Thyroid gland (tissue), 4 donors: ENCODE results near the gene PAPLN. TPM values are rescaled to one million over a fixed set of nuclear protein-coding genes. Genes with fewer than 3 reads are reported as not detected.

Source experiments
- DNase-seq, 2 donors: peaks; one replicate each; pipeline ENCODE4 v3.0.0-alpha.2; 2019
- H3K27ac ChIP-seq, 3 donors: fragments of 200-600 bp; sonication (generic); 1 replicate in 2 of 3; 2 replicates in 1 of 3; pipeline ENCODE4 v1.5.1; 2016 to 2019; ENCODE audit warnings: mild to moderate bottlenecking in 1 of 3, moderate library complexity in 1 of 3
- H3K27me3 ChIP-seq: fragments of 200-600 bp; sonication (generic); one replicate; pipeline ENCODE4 v1.5.1; 2019
- H3K36me3 ChIP-seq, 2 donors: fragments of 200-600 bp; sonication (generic); one replicate each; pipeline ENCODE4 v1.5.1; 2016 to 2019
- H3K4me1 ChIP-seq, 2 donors: fragments of 200-600 bp; sonication (generic); one replicate each; pipeline ENCODE4 v1.5.1; 2017 to 2019
- H3K4me3 ChIP-seq, 3 donors: fragments of 200-600 bp; sonication (generic); replicated peaks in 1 of 3; 1 replicate in 2 of 3; 2 replicates in 1 of 3; pipeline ENCODE4 v1.5.1; 2016; ENCODE audit warnings: mild to moderate bottlenecking in 1 of 3
- H3K9me3 ChIP-seq: fragments of 200-600 bp; sonication (generic); one replicate; pipeline ENCODE4 v1.5.1; 2017
- POLR2A ChIP-seq, 2 donors: fragments of 450-650 bp; IDR thresholded peaks; one replicate each; pipeline ENCODE4 v1.6.1; 2017; ENCODE audit warnings: antibody characterized with exemption in 2 of 2, mild to moderate bottlenecking in 2 of 2, moderate library complexity in 1 of 2
- WGBS, 2 donors: methylation state at CpG; one replicate each; pipeline ENCODE4 v1.1.5; 2017; 5-methylcytosine and 5-hydroxymethylcytosine counted together
- intact Hi-C: fragments of 100-400 bp; cut with DNase I; formaldehyde crosslinking; loops from one replicate; pipeline ENCODE4 v1.15.1; 2023
- total RNA-seq, 4 donors: library from RNA; depleted of rRNA; stranded (reverse); fragments of >200 nt; gene quantifications; one replicate each; pipeline ENCODE4 v1.2.3, GENCODE V29; 2016
- TF ChIP-seq, protein P1 (sequence below), 6 experiments: fragments of 200-600 bp in 3 of 6; fragments of 450-650 bp in 3 of 6; sonication (generic) in 3 of 6; IDR thresholded peaks; one replicate each; pipeline ENCODE4 v1.5.1; 2016 to 2019; ENCODE audit warnings: antibody characterized with exemption in 6 of 6, mild to moderate bottlenecking in 2 of 6, inconsistent platforms in 1 of 6, moderate library complexity in 1 of 6

The PAPLN gene
- total RNA-seq, 4 donors from 2014 or later: 23.2 to 82.8 (median 48.4) TPM

DNA sequence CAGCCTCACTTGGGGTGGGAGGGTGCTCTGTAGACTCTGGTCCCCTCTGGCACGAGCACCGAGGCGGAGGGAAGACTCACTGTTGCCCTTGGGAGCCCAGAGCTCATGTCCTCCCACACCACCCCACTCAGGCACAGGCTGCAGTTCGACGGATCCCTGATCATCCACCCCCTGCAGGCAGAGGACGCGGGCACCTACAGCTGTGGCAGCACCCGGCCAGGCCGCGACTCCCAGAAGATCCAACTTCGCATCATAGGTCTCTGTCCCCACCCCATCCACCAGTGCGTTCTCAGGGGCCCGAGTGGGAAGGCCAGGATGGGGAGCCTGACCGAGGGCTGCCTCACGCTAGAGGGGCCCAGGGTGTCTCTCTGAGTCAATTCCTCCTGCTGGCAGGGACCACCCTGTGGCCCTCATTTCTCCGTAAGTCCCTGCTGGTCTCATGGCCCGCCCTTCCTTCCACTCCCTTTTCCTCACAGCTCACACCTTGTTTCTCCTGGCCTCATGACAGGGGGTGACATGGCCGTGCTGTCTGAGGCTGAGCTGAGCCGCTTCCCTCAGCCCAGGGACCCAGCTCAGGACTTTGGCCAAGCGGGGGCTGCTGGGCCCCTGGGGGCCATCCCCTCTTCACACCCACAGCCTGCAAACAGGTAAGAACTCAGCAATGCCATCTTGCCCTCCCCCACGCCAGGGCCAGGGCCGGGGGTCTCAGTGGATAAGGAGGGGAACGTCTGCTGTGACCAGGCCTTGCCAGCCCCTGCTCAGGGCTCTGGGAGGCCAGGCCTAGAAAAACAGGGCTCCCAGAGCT lies 27.0 kb downstream of the PAPLN start:
- 89 to 90% methylated on average over 13 to 19 of the region's 23 CpGs for WGBS, 2 donors
- Histone ChIP-seq H3K4me1 (peaks cover under 1 to 4% of the 10 kb centered on the region in 2 donors), H3K27ac (no peak overlapping the region), H3K36me3 (peaks cover 0 to 15% of the 10 kb centered on the region in 2 donors), H3K9me3 (no peaks in the 10 kb centered on the region), H3K4me3 (no peak overlapping the region), H3K27me3 (no peaks in the 10 kb centered on the region)
- DNase-seq: no peak
- intact Hi-C loops: no loop called here
- TF ChIP-seq, protein P1, sequence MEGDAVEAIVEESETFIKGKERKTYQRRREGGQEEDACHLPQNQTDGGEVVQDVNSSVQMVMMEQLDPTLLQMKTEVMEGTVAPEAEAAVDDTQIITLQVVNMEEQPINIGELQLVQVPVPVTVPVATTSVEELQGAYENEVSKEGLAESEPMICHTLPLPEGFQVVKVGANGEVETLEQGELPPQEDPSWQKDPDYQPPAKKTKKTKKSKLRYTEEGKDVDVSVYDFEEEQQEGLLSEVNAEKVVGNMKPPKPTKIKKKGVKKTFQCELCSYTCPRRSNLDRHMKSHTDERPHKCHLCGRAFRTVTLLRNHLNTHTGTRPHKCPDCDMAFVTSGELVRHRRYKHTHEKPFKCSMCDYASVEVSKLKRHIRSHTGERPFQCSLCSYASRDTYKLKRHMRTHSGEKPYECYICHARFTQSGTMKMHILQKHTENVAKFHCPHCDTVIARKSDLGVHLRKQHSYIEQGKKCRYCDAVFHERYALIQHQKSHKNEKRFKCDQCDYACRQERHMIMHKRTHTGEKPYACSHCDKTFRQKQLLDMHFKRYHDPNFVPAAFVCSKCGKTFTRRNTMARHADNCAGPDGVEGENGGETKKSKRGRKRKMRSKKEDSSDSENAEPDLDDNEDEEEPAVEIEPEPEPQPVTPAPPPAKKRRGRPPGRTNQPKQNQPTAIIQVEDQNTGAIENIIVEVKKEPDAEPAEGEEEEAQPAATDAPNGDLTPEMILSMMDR (IDR thresholded peaks at IDR 0.05): no peak
- no peak for TF ChIP-seq POLR2A (IDR thresholded peaks at IDR 0.05)

DNA sequence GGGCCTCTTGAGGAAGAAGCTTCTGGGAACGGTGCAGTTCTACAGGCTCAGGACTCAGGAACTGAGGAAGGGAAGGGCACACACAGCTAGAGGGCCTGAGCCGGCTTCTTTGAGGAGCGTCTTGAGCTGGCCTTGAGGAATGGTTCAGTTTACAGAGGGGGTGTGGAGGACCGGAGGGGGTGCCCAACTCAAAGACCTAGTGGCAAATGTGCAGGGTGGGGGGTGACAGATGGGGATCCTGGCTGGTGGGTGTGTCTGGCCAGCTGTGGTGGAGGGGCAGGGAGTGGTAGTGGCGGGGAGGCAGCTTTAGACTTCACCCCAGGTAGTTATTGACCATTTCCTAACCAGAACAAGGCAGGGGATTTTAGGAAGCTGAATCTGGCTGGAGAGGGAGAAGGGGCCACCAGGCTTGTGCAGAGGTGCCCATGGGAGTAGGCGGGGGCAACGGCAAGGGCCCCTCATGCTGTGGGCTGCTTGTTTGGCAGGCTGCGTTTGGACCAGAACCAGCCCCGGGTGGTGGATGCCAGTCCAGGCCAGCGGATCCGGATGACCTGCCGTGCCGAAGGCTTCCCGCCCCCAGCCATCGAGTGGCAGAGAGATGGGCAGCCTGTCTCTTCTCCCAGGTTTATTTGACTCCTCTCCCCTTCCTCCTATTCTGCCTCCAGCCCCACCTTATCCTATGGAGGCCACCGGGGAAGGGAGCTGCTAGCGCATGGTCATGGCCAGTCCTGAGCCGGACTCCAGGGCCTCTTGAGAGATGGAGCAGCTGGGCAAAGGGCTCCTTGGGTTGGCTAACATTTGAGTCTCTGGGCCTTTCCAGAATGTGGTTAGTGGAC lies 27.8 kb downstream of the PAPLN start:
- intact Hi-C loops: no loop called here
- H3K4me1 ChIP-seq: peaks cover 8 to 12% of the 10 kb centered on the region in 2 donors
- no peaks in the 10 kb centered on the region for H3K9me3 ChIP-seq
- DNase-seq: no peak
- no peak for TF ChIP-seq POLR2A (IDR thresholded peaks at IDR 0.05)
- TF ChIP-seq, protein P1 (IDR thresholded peaks at IDR 0.05): no peak
- H3K27ac ChIP-seq: no peak overlapping the region
- no peaks in the 10 kb centered on the region for H3K27me3 ChIP-seq
- 77 to 91% methylated on average over 12 to 17 of the region's 18 CpGs for WGBS, 2 donors
- no peak overlapping the region for H3K4me3 ChIP-seq
- H3K36me3 ChIP-seq: peaks cover 0 to 15% of the 10 kb centered on the region in 2 donors

DNA sequence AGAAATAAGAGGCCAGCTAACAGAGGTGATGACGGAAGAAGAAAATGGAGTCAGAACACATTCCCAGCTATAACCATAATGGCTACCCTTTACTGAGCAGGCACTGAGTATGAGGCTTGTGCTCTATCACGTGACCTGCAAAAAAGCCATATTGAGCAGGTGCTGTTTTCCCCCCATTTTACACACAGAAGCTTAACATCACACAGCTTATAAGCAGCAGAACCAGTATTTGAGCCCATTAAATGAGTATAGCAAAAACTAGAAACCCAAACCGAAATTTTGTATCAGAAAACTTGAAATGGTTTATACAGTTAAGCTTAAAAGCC lies 28.4 kb downstream of the PAPLN start:
- Histone ChIP-seq H3K4me3 (no peak overlapping the region), H3K36me3 (peaks cover 0 to 15% of the 10 kb centered on the region in 2 donors), H3K9me3 (no peaks in the 10 kb centered on the region), H3K27ac (no peak overlapping the region), H3K4me1 (peaks cover 8 to 15% of the 10 kb centered on the region in 2 donors), H3K27me3 (no peaks in the 10 kb centered on the region)
- intact Hi-C loops: no loop called here
- WGBS, 2 donors: 92 to 100% methylated on average over 3 of the region's 3 CpGs
- no peak for DNase-seq
- TF ChIP-seq POLR2A (IDR thresholded peaks at IDR 0.05): no peak
- TF ChIP-seq, protein P1 (IDR thresholded peaks at IDR 0.05): no peak

DNA sequence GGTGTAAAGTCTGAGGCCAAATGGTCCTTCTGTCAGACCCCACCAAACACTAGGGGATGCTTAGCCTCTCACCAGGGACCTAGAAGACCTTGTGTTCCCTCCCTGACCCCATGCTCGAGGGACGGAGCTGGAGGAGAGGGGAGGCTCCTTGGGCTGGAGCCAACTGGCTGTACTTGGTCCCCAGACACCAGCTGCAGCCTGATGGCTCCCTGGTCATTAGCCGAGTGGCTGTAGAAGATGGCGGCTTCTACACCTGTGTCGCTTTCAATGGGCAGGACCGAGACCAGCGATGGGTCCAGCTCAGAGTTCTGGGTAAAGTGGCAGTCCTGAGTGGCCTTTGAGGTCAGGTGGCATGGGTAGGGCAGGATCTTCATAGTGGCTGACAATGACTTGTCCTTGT lies 29.0 kb downstream of the PAPLN start:
- 96% methylated on average over 7 of the region's 7 CpGs; no CpG with 5 or more reads in 1 of the 2 donors for WGBS, 2 donors

More for the DNA sequence above, 29.0 kb downstream of the PAPLN start:
- intact Hi-C loops: no loop called here
- peaks cover 8 to 15% of the 10 kb centered on the region in 2 donors for H3K4me1 ChIP-seq
- TF ChIP-seq, protein P1 (IDR thresholded peaks at IDR 0.05): no peak
- no peak for TF ChIP-seq POLR2A (IDR thresholded peaks at IDR 0.05)
- H3K4me3 ChIP-seq: no peak overlapping the region
- no peaks in the 10 kb centered on the region for H3K9me3 ChIP-seq
- H3K27me3 ChIP-seq: no peaks in the 10 kb centered on the region
- peaks cover 0 to 15% of the 10 kb centered on the region in 2 donors for H3K36me3 ChIP-seq
- DNase-seq: no peak
- H3K27ac ChIP-seq: no peak overlapping the region
